Breast epithelium (tissue), 3 donors: ENCODE measurements around the gene PARP3.
A peak's percentile ranks its signal among the peaks of the same experiment; 100 is the strongest.

Source experiments
- POLR2A ChIP-seq: fragments of 450-650 bp; IDR thresholded peaks from one replicate; pipeline ENCODE4 v1.6.1; 2016; ENCODE audit warnings: antibody characterized with exemption, mild to moderate bottlenecking, moderate library complexity
- POLR2AphosphoS5 ChIP-seq, 3 donors: sonication (generic); formaldehyde crosslinking; IDR thresholded peaks; one replicate each; pipeline ENCODE4 v1.6.1; 2017; ENCODE audit warnings: antibody characterized with exemption in 3 of 3
- TF ChIP-seq, protein P1 (sequence below), 3 donors: fragments of 450-650 bp; IDR thresholded peaks; one replicate each; pipeline ENCODE4 v1.5.1; 2016 to 2017; ENCODE audit warnings: antibody characterized with exemption in 3 of 3, mild to moderate bottlenecking in 3 of 3, moderate library complexity in 3 of 3

DNA sequence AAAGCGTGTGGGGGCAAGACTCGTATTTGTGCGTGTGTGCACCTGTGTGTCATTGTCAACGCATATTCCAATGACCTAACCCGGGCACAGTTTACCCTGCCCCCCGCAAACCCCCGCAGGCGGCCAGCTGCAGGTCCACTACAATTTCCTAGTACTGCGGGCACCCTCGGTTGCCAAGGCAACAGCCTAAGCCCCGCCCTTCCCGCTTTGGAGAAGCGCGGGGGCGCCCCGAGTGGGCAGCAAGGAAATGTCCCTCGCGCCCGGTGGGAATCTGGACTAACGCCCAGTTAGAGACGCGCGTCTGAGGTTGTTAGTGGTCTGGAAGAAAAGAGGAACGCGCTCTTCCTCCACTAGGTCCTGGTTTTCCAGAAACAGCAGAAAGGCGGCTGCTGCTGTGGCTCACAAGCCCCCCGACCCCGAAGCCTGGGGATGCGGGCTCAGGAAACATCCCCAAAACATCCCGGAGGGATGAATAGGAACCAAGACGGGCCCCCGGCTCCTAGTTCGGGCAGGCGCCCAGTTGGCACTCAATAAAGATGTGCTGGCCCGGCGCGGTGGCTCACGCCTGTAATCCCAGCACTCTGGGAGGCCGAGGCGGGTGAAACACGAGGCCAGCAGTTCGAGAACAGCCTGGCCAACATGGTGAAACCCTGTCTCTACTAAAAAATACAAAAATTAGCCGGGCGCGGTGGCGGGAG, 33.8 kb downstream of the PARP3 start:
- TF ChIP-seq POLR2A, result no peak
- TF ChIP-seq, protein P1, sequence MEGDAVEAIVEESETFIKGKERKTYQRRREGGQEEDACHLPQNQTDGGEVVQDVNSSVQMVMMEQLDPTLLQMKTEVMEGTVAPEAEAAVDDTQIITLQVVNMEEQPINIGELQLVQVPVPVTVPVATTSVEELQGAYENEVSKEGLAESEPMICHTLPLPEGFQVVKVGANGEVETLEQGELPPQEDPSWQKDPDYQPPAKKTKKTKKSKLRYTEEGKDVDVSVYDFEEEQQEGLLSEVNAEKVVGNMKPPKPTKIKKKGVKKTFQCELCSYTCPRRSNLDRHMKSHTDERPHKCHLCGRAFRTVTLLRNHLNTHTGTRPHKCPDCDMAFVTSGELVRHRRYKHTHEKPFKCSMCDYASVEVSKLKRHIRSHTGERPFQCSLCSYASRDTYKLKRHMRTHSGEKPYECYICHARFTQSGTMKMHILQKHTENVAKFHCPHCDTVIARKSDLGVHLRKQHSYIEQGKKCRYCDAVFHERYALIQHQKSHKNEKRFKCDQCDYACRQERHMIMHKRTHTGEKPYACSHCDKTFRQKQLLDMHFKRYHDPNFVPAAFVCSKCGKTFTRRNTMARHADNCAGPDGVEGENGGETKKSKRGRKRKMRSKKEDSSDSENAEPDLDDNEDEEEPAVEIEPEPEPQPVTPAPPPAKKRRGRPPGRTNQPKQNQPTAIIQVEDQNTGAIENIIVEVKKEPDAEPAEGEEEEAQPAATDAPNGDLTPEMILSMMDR (IDR thresholded peaks at IDR 0.05), result no peak
- peak in 1 of 3 donors; percentile 12 for TF ChIP-seq POLR2AphosphoS5 (IDR thresholded peaks at IDR 0.05)
